Loucy (cell line): ENCODE data around the gene FRMD4A.

Source experiments
- H2AFZ ChIP-seq: fragments of 200-600 bp; sonication (generic); 2 replicates; pipeline ENCODE4 v1.6.0; 2016; ENCODE audit warnings: antibody characterized with exemption, mild to moderate bottlenecking, low read length, moderate library complexity
- H3F3A ChIP-seq: fragments of 200-600 bp; 2 replicates; pipeline ENCODE4 v1.6.0; 2016; ENCODE audit warnings: antibody characterized with exemption, low read depth, mild to moderate bottlenecking
- H3K27me3 ChIP-seq: fragments of 200-600 bp; sonication (generic); 2 replicates; pipeline ENCODE4 v1.6.1; 2014; ENCODE audit warnings: low read length, mild to moderate bottlenecking; ENCODE audit not compliant: insufficient read depth, poor library complexity, severe bottlenecking
- H3K36me3 ChIP-seq: fragments of 200-600 bp; sonication (generic); 2 replicates; pipeline ENCODE4 v1.6.1; 2016; ENCODE audit warnings: low read length; ENCODE audit not compliant: insufficient read depth
- H3K4me1 ChIP-seq: fragments of 200-600 bp; sonication (generic); 2 replicates; pipeline ENCODE4 v1.5.1; 2014; ENCODE audit warnings: low read length, mild to moderate bottlenecking; ENCODE audit not compliant: insufficient read depth, poor library complexity, severe bottlenecking
- H3K4me2 ChIP-seq: fragments of 200-600 bp; sonication (generic); 2 replicates; pipeline ENCODE4 v1.6.0; 2014; ENCODE audit warnings: antibody characterized with exemption, low read length, low read depth, mild to moderate bottlenecking; ENCODE audit not compliant: poor library complexity, severe bottlenecking
- H3K4me3 ChIP-seq: fragments of 200-600 bp; sonication (generic); 2 replicates; pipeline ENCODE4 v1.5.1; 2014; ENCODE audit warnings: low read length, mild to moderate bottlenecking, mixed read lengths; ENCODE audit not compliant: poor library complexity, severe bottlenecking
- H3K79me2 ChIP-seq: fragments of 200-600 bp; sonication (generic); 2 replicates; pipeline ENCODE4 v1.6.1; 2014; ENCODE audit warnings: low read length; ENCODE audit not compliant: insufficient read depth
- H3K9ac ChIP-seq: fragments of 200-600 bp; sonication (generic); 2 replicates; pipeline ENCODE4 v1.6.0; 2014; ENCODE audit warnings: mild to moderate bottlenecking, low read depth, low read length, moderate library complexity; ENCODE audit not compliant: poor library complexity, severe bottlenecking
- H3K9me2 ChIP-seq: fragments of 200-600 bp; sonication (generic); replicated peaks from 2 replicates; pipeline ENCODE4 v1.6.1; 2016; ENCODE audit warnings: low read depth, low read length, mixed read lengths
- H3K9me3 ChIP-seq: fragments of 200-600 bp; sonication (generic); 2 replicates; pipeline ENCODE4 v1.6.1; 2014; ENCODE audit warnings: mild to moderate bottlenecking, antibody characterized with exemption, low read length, low read depth; ENCODE audit not compliant: insufficient read depth
- H4K20me1 ChIP-seq: fragments of 200-600 bp; sonication (generic); 2 replicates; pipeline ENCODE4 v1.6.0; 2014; ENCODE audit warnings: antibody characterized with exemption, low read length, mild to moderate bottlenecking; ENCODE audit not compliant: insufficient read depth, poor library complexity, severe bottlenecking
- CTCF ChIP-seq: fragments of 200-600 bp; sonication (generic); conservative IDR thresholded peaks from 2 replicates; pipeline ENCODE4 v1.5.1; 2014; ENCODE audit warnings: mild to moderate bottlenecking, antibody characterized with exemption, low read length
- EZH2phosphoT487 ChIP-seq: fragments of 200-600 bp; IDR thresholded peaks from 2 replicates; pipeline ENCODE4 v1.6.1; 2018; ENCODE audit warnings: antibody characterized with exemption, mild to moderate bottlenecking, moderate library complexity, borderline replicate concordance

The FRMD4A gene

GRCh38 chr10:13627459-13628310 lies 703.0 kb downstream of the FRMD4A start:
- H3K4me2 ChIP-seq: no peak overlapping the region
- H2AFZ ChIP-seq: no peak overlapping the region

GRCh38 chr10:13624630-13625029 lies 706.1 kb downstream of the FRMD4A start:
- Histone ChIP-seq H4K20me1 (no peaks in the 10 kb centered on the region), H3K9ac (no peak overlapping the region), H3K9me2 (no peaks in the 10 kb centered on the region), H3K4me1 (no peaks in the 10 kb centered on the region), H3K27me3 (no peaks in the 10 kb centered on the region), H3K9me3 (no peaks in the 10 kb centered on the region), H2AFZ (no peak overlapping the region), H3K4me2 (no peak overlapping the region), H3K36me3 (peaks cover 29% of the 10 kb centered on the region; the same call in 1 of the 2 replicates), H3F3A (no peaks in the 10 kb centered on the region), H3K79me2 (no peaks in the 10 kb centered on the region), H3K4me3 (no peak overlapping the region)
- no peak for TF ChIP-seq CTCF

More at GRCh38 chr10:13627459-13628310, 703.0 kb downstream of the FRMD4A start:
- H3K36me3 ChIP-seq: peaks cover 36% of the 10 kb centered on the region; the same call in 1 of the 2 replicates
- no peaks in the 10 kb centered on the region for H4K20me1 ChIP-seq
- H3F3A ChIP-seq: no peaks in the 10 kb centered on the region
- no peak overlapping the region for H3K9ac ChIP-seq
- no peak overlapping the region for H3K4me3 ChIP-seq
- H3K79me2 ChIP-seq: no peaks in the 10 kb centered on the region
- TF ChIP-seq EZH2phosphoT487 (no peak), CTCF (no peak)
- no peaks in the 10 kb centered on the region for H3K9me3 ChIP-seq
- H3K9me2 ChIP-seq: no peaks in the 10 kb centered on the region
- no peaks in the 10 kb centered on the region for H3K27me3 ChIP-seq
- no peaks in the 10 kb centered on the region for H3K4me1 ChIP-seq

GRCh38 chr10:13621931-13622330 lies 708.8 kb downstream of the FRMD4A start:
- TF ChIP-seq EZH2phosphoT487: no peak
- TF ChIP-seq CTCF: no peak
- Histone ChIP-seq H3K4me2 (no peak overlapping the region), H3K9me2 (no peaks in the 10 kb centered on the region), H3K9me3 (no peaks in the 10 kb centered on the region), H2AFZ (no peak overlapping the region), H3K79me2 (no peaks in the 10 kb centered on the region), H3K27me3 (no peaks in the 10 kb centered on the region), H3K4me3 (no peak overlapping the region), H3K36me3 (peaks cover 33% of the 10 kb centered on the region; the same call in 1 of the 2 replicates), H3K4me1 (peaks cover 2% of the 10 kb centered on the region), H4K20me1 (no peaks in the 10 kb centered on the region), H3K9ac (no peak overlapping the region), H3F3A (no peaks in the 10 kb centered on the region)
